ENCODE measurements around the gene SGCA. TPM values are rescaled to one million over a fixed set of nuclear protein-coding genes. Genes with fewer than 3 reads are reported as not detected.

The SGCA gene
- total RNA-seq, 1 donor from 2014 or later = not detected

GRCh38 chr17:50184611-50185398 lies 19.0 kb downstream of the SGCA start:
- H3K36me3 Mint-ChIP-seq (ENCODE audit: low read depth, unreplicated experiment) = no peaks in the 10 kb centered on the region
- DNase-seq (ENCODE audit: low spot score) = no peak
- H3K4me3 Mint-ChIP-seq (ENCODE audit: unreplicated experiment) = no peak overlapping the region
- H3K27me3 Mint-ChIP-seq (ENCODE audit: unreplicated experiment) = peaks cover 9% of the 10 kb centered on the region
- H3K4me1 Mint-ChIP-seq (ENCODE audit: unreplicated experiment) = peaks cover 8% of the 10 kb centered on the region
- TF ChIP-seq CTCF (IDR thresholded peaks at IDR 0.05; ENCODE audit: unreplicated experiment) = no peak
- H3K27ac Mint-ChIP-seq (ENCODE audit: unreplicated experiment) = no peak overlapping the region
- H3K9me3 Mint-ChIP-seq (ENCODE audit: unreplicated experiment) = no peaks in the 10 kb centered on the region

GRCh38 chr17:50185631-50186471 lies 20.0 kb downstream of the SGCA start:
- H3K27me3 Mint-ChIP-seq (ENCODE audit: unreplicated experiment) = peaks cover 9% of the 10 kb centered on the region

GRCh38 chr17:50186661-50187393 lies 21.0 kb downstream of the SGCA start:
- no peak for DNase-seq (ENCODE audit: low spot score)
- peaks cover 6% of the 10 kb centered on the region for H3K4me1 Mint-ChIP-seq (ENCODE audit: unreplicated experiment)
- no peaks in the 10 kb centered on the region for H3K36me3 Mint-ChIP-seq (ENCODE audit: low read depth, unreplicated experiment)
- H3K27ac Mint-ChIP-seq (ENCODE audit: unreplicated experiment) = no peak overlapping the region
- TF ChIP-seq CTCF (IDR thresholded peaks at IDR 0.05; ENCODE audit: unreplicated experiment) = no peak
- no peaks in the 10 kb centered on the region for H3K9me3 Mint-ChIP-seq (ENCODE audit: unreplicated experiment)
- H3K4me3 Mint-ChIP-seq (ENCODE audit: unreplicated experiment) = no peak overlapping the region
- H3K27me3 Mint-ChIP-seq (ENCODE audit: unreplicated experiment) = peaks cover 6% of the 10 kb centered on the region

More at GRCh38 chr17:50185631-50186471, 20.0 kb downstream of the SGCA start:
- no peak for DNase-seq (ENCODE audit: low spot score)
- Mint-ChIP-seq H3K4me3 (ENCODE audit: unreplicated experiment) (no peak overlapping the region), H3K4me1 (ENCODE audit: unreplicated experiment) (peaks cover 8% of the 10 kb centered on the region), H3K27ac (ENCODE audit: unreplicated experiment) (no peak overlapping the region), H3K36me3 (ENCODE audit: low read depth, unreplicated experiment) (no peaks in the 10 kb centered on the region), H3K9me3 (ENCODE audit: unreplicated experiment) (no peaks in the 10 kb centered on the region)
- no peak for TF ChIP-seq CTCF (IDR thresholded peaks at IDR 0.05; ENCODE audit: unreplicated experiment)

- H3K4me1 Mint-ChIP-seq (ENCODE audit: unreplicated experiment) = peaks cover 3% of the 10 kb centered on the region
- no peak overlapping the region for H3K27ac Mint-ChIP-seq (ENCODE audit: unreplicated experiment)
- no peak for DNase-seq (ENCODE audit: low spot score)
- no peaks in the 10 kb centered on the region for H3K9me3 Mint-ChIP-seq (ENCODE audit: unreplicated experiment)
- no peak for TF ChIP-seq CTCF (IDR thresholded peaks at IDR 0.05; ENCODE audit: unreplicated experiment)
- no peak overlapping the region for H3K4me3 Mint-ChIP-seq (ENCODE audit: unreplicated experiment)
- H3K36me3 Mint-ChIP-seq (ENCODE audit: low read depth, unreplicated experiment) = no peaks in the 10 kb centered on the region
- H3K27me3 Mint-ChIP-seq (ENCODE audit: unreplicated experiment) = peaks cover 6% of the 10 kb centered on the region
Observed at GRCh38 chr17:50187394-50187725, 21.6 kb downstream of the SGCA start.
